Panc1 (cell line): ENCODE data around the gene LSS. TPM values are rescaled to one million over a fixed set of nuclear protein-coding genes. Genes with fewer than 3 reads are reported as not detected.

Source experiments
- ATAC-seq: fragments of 200-7000 bp; cut with Tn5 transposase; 2 replicates; pipeline ENCODE4 v1.9.1; 2020; ENCODE audit warnings: mild to moderate bottlenecking, moderate library complexity
- BruUV-seq: library from RNA; stranded (reverse); fragments of 400-500 nt; replicated peaks from 2 replicates; lab custom pipeline; 2021; lab: Mats Ljungman, UMichigan
- CTCF ChIA-PET: fragments of 300-600 bp; sonication (Branson Sonifier 250); formaldehyde crosslinking; loops from one replicate; lab custom pipeline; 2022; ENCODE audit warnings: antibody characterized with exemption; lab: Charles Lee
- POLR2A ChIA-PET: fragments of 300-600 bp; sonication (Branson Sonifier 250); formaldehyde crosslinking; loops from one replicate; lab custom pipeline; 2022; ENCODE audit warnings: antibody characterized with exemption; lab: Charles Lee
- DNase-seq: peaks from one replicate; pipeline ENCODE4 v3.0.0-alpha.2; 2010; ENCODE audit warnings: low read depth, low spot score
- H3K27ac ChIP-seq: 2 replicates; pipeline ENCODE4 v1.5.1; 2011; ENCODE audit warnings: mild to moderate bottlenecking, low read length, inconsistent platforms
- H3K27me3 ChIP-seq: fragments of 200-500 bp; sonication (Bioruptor generic); 2 replicates; pipeline ENCODE4 v1.6.0; 2014; ENCODE audit warnings: low read length, inconsistent platforms; ENCODE audit not compliant: control insufficient read depth, insufficient read depth
- H3K36me3 ChIP-seq: fragments of 200-500 bp; sonication (Bioruptor generic); 2 replicates; pipeline ENCODE4 v1.5.1; 2014; ENCODE audit warnings: inconsistent platforms, mild to moderate bottlenecking, low read length, moderate library complexity; ENCODE audit not compliant: control insufficient read depth, insufficient read depth
- H3K4me1 ChIP-seq: 2 replicates; pipeline ENCODE4 v1.5.1; 2011; ENCODE audit warnings: inconsistent platforms, mild to moderate bottlenecking, low read length, moderate library complexity; ENCODE audit not compliant: control insufficient read depth, insufficient read depth
- H3K4me3 ChIP-seq, 2 experiments: 2 replicates each; pipeline ENCODE4 v1.5.1; 2011 to 2012; ENCODE audit warnings: low read depth in 2 of 2, low read length in 2 of 2, mild to moderate bottlenecking in 2 of 2, inconsistent platforms in 1 of 2, moderate library complexity in 1 of 2
- H3K9me3 ChIP-seq: fragments of 200-500 bp; sonication (Bioruptor generic); 2 replicates; pipeline ENCODE4 v1.5.1; 2014; ENCODE audit warnings: low read depth, mild to moderate bottlenecking, inconsistent platforms, low read length, moderate library complexity; ENCODE audit not compliant: control insufficient read depth, insufficient read depth
- POLR2AphosphoS5 ChIP-seq: IDR thresholded peaks from 2 replicates; pipeline ENCODE4 v1.6.1; 2012; ENCODE audit warnings: mild to moderate bottlenecking, low read depth, low read length, moderate library complexity
- SIN3A ChIP-seq: IDR thresholded peaks from 2 replicates; pipeline ENCODE4 v1.6.1; 2012; ENCODE audit warnings: low read depth, mild to moderate bottlenecking, low read length, moderate library complexity, borderline replicate concordance; ENCODE audit not compliant: insufficient read depth
- TCF7L2 ChIP-seq: IDR thresholded peaks from 2 replicates; pipeline ENCODE4 v1.6.1; 2011; ENCODE audit warnings: mild to moderate bottlenecking, low read depth, low read length, inconsistent platforms
- in situ Hi-C: cut with HindIII; loops from 2 replicates; pipeline ENCODE4 v1.10.0; 2016; ENCODE audit warnings: low sequenced_read_pairs, low pct_unique_long_range_greater_than_20kb
- intact Hi-C: fragments of 100-400 bp; cut with micrococcal nuclease; formaldehyde crosslinking; loops from one replicate; pipeline ENCODE4 v1.10.0; 2022; ENCODE audit not compliant: unreplicated experiment
- total RNA-seq: library from RNA; stranded (reverse); gene quantifications from one replicate; pipeline ENCODE4 v1.2.1, GENCODE V29; 2021; ENCODE audit not compliant: unreplicated experiment
- TF ChIP-seq, protein P1 (sequence below), 2 experiments: IDR thresholded peaks; 2 replicates each; pipeline ENCODE4 v1.6.1; 2011 to 2012; ENCODE audit warnings: low read depth in 2 of 2, control low read depth in 1 of 2, low read length in 1 of 2, mild to moderate bottlenecking in 1 of 2, moderate library complexity in 1 of 2; ENCODE audit not compliant: insufficient read depth in 1 of 2
- TF ChIP-seq, protein P2 (sequence below): fragments of 450-650 bp; IDR thresholded peaks from 2 replicates; pipeline ENCODE4 v1.5.1; 2017; ENCODE audit warnings: mild to moderate bottlenecking

The LSS gene
- total RNA-seq, 1 experiment from 2014 or later, result 111 TPM

DNA sequence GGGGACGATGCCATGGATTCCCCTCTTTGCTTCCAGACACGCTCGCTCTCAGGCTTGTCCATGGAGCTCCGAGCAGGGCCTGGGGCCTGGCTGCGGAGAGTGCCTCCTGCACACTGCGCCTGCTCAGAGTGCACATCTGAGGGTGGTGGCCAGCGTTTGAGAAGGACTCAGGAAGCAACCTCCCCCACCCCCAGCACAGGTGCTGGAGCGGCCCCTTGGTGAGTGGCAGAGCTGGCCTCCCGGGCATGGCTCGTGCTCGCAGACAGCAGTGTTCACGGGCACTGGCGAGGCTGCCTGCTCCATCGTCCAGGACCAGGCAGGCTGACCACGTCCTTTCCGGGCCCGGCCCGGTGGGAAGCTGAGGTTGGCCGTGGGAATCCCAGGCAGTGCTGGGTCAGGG, 47.1 kb downstream of the LSS start:
- in situ Hi-C loops (no loop called here), intact Hi-C loops (no loop called here)
- no TSS peak for BruUV-seq
- Histone ChIP-seq H3K4me3 (no peak overlapping the region), H3K4me1 (no peaks in the 10 kb centered on the region), H3K27me3 (no peaks in the 10 kb centered on the region), H3K27ac (no peak overlapping the region), H3K36me3 (no peaks in the 10 kb centered on the region), H3K9me3 (no peaks in the 10 kb centered on the region)
- CTCF ChIA-PET, result no interaction called here
- ATAC-seq (no peak; the same call in 1 of the 2 replicates), DNase-seq (no peak)
- POLR2A ChIA-PET, result no interaction called here
- TF ChIP-seq, protein P1, sequence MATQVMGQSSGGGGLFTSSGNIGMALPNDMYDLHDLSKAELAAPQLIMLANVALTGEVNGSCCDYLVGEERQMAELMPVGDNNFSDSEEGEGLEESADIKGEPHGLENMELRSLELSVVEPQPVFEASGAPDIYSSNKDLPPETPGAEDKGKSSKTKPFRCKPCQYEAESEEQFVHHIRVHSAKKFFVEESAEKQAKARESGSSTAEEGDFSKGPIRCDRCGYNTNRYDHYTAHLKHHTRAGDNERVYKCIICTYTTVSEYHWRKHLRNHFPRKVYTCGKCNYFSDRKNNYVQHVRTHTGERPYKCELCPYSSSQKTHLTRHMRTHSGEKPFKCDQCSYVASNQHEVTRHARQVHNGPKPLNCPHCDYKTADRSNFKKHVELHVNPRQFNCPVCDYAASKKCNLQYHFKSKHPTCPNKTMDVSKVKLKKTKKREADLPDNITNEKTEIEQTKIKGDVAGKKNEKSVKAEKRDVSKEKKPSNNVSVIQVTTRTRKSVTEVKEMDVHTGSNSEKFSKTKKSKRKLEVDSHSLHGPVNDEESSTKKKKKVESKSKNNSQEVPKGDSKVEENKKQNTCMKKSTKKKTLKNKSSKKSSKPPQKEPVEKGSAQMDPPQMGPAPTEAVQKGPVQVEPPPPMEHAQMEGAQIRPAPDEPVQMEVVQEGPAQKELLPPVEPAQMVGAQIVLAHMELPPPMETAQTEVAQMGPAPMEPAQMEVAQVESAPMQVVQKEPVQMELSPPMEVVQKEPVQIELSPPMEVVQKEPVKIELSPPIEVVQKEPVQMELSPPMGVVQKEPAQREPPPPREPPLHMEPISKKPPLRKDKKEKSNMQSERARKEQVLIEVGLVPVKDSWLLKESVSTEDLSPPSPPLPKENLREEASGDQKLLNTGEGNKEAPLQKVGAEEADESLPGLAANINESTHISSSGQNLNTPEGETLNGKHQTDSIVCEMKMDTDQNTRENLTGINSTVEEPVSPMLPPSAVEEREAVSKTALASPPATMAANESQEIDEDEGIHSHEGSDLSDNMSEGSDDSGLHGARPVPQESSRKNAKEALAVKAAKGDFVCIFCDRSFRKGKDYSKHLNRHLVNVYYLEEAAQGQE (IDR thresholded peaks at IDR 0.05; ENCODE audit: insufficient read depth in 1 of 2, low read depth in 2 of 2, low read length in 1 of 2), result no peak
- TF ChIP-seq, protein P2, sequence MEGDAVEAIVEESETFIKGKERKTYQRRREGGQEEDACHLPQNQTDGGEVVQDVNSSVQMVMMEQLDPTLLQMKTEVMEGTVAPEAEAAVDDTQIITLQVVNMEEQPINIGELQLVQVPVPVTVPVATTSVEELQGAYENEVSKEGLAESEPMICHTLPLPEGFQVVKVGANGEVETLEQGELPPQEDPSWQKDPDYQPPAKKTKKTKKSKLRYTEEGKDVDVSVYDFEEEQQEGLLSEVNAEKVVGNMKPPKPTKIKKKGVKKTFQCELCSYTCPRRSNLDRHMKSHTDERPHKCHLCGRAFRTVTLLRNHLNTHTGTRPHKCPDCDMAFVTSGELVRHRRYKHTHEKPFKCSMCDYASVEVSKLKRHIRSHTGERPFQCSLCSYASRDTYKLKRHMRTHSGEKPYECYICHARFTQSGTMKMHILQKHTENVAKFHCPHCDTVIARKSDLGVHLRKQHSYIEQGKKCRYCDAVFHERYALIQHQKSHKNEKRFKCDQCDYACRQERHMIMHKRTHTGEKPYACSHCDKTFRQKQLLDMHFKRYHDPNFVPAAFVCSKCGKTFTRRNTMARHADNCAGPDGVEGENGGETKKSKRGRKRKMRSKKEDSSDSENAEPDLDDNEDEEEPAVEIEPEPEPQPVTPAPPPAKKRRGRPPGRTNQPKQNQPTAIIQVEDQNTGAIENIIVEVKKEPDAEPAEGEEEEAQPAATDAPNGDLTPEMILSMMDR, result no peak
- TF ChIP-seq SIN3A (no peak), TCF7L2 (no peak), POLR2AphosphoS5 (no peak)

DNA sequence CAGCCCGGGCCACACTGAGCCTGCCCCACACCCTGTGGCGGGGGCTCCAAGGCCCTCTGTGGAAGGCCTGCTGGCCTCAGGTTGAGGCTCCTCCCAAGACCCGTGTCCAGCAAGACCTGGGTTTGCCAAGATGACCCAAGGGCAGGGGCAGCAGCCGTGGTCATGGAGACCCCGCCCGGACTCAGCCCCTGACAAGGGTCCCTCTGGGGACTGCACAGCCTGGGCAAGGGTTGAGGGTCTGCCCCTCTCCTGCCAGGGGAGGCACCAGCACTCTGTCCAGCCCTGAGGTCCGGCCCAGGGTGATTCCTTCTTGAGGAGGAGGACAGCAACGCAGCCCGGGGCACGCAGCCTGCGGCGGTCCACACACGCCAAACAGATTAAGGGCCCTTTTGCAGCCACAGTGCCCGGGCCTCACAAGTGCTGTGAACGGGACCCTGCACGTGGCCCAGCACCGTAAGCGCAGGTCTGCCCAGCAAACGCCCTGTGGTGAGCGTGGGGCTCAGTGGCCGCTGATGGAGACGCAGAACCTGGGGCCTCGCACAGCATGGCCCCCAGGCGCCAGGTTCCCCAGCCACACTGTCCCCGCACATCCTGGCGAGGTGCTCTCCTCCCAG, 47.7 kb downstream of the LSS start:
- TF ChIP-seq SIN3A (no peak), POLR2AphosphoS5 (no peak), TCF7L2 (no peak)
- TF ChIP-seq, protein P1 (IDR thresholded peaks at IDR 0.05; ENCODE audit: insufficient read depth in 1 of 2, low read depth in 2 of 2, low read length in 1 of 2), result no peak
- TF ChIP-seq, protein P2, result no peak
- Histone ChIP-seq H3K4me3 (no peak overlapping the region), H3K4me1 (no peaks in the 10 kb centered on the region), H3K36me3 (no peaks in the 10 kb centered on the region), H3K9me3 (no peaks in the 10 kb centered on the region), H3K27ac (no peak overlapping the region), H3K27me3 (no peaks in the 10 kb centered on the region)
- CTCF ChIA-PET, result no interaction called here
- DNase-seq, result no peak
- peak; percentile 19; the same call in 1 of the 2 replicates for ATAC-seq
- BruUV-seq, result no TSS peak
- POLR2A ChIA-PET, result no interaction called here
- intact Hi-C loops, result no loop called here
- in situ Hi-C loops, result no loop called here
